Vagina (tissue), 2 donors: ENCODE results near the gene DPP10. TPM values are rescaled to one million over a fixed set of nuclear protein-coding genes. Genes with fewer than 3 reads are reported as not detected.

ENCODE experiments used
- DNase-seq, 2 donors: peaks; one replicate each; pipeline ENCODE4 v3.0.0-alpha.2; 2017; ENCODE audit errors: extremely low spot score in 2 of 2
- H3K27ac ChIP-seq: fragments of 200-600 bp; sonication (generic); one replicate; pipeline ENCODE4 v1.5.1; 2019
- H3K27me3 ChIP-seq: fragments of 200-600 bp; sonication (generic); one replicate; pipeline ENCODE4 v1.5.1; 2019
- H3K36me3 ChIP-seq, 2 donors: fragments of 200-600 bp; sonication (generic); one replicate each; pipeline ENCODE4 v1.5.1; 2017 to 2019
- H3K4me1 ChIP-seq: fragments of 200-600 bp; sonication (generic); one replicate; pipeline ENCODE4 v1.5.1; 2019
- H3K4me3 ChIP-seq, 2 donors: fragments of 200-600 bp; sonication (generic); 1 replicate in 1 of 2; 2 replicates in 1 of 2; pipeline ENCODE4 v1.5.1; 2016 to 2019
- H3K9me3 ChIP-seq: fragments of 200-600 bp; sonication (generic); one replicate; pipeline ENCODE4 v1.5.1; 2019
- CTCF ChIP-seq, 3 experiments: fragments of 450-650 bp in 2 of 3; fragments of 200-600 bp in 1 of 3; sonication (generic) in 1 of 3; IDR thresholded peaks; one replicate each; pipeline ENCODE4 v1.5.1; 2017 to 2019; ENCODE audit warnings: antibody characterized with exemption in 3 of 3, mild to moderate bottlenecking in 2 of 3, moderate library complexity in 2 of 3
- POLR2A ChIP-seq, 2 donors: fragments of 450-650 bp; IDR thresholded peaks; one replicate each; pipeline ENCODE4 v1.6.1; 2017; ENCODE audit warnings: antibody characterized with exemption in 2 of 2, mild to moderate bottlenecking in 2 of 2, moderate library complexity in 2 of 2
- POLR2AphosphoS5 ChIP-seq, 2 donors: sonication (generic); formaldehyde crosslinking; IDR thresholded peaks; one replicate each; pipeline ENCODE4 v1.9.0; 2017; ENCODE audit warnings: antibody characterized with exemption in 2 of 2, mild to moderate bottlenecking in 2 of 2, low read depth in 1 of 2; ENCODE audit not compliant: insufficient read depth in 1 of 2
- intact Hi-C: fragments of 100-400 bp; cut with DNase I; formaldehyde crosslinking; loops from one replicate; pipeline ENCODE4 v1.15.1; 2023
- total RNA-seq: library from RNA; depleted of rRNA; stranded (reverse); fragments of >200 nt; gene quantifications from one replicate; pipeline ENCODE4 v1.2.3, GENCODE V29; 2016

The DPP10 gene
- total RNA-seq, 1 donor from 2014 or later, result not detected

- intact Hi-C loops, result no loop called here
- Histone ChIP-seq H3K4me1 (no peaks in the 10 kb centered on the region), H3K27me3 (no peaks in the 10 kb centered on the region), H3K27ac (no peak overlapping the region), H3K4me3 (no peak overlapping the region), H3K36me3 (no peaks in the 10 kb centered on the region), H3K9me3 (no peaks in the 10 kb centered on the region)
- TF ChIP-seq CTCF (IDR thresholded peaks at IDR 0.05) (no peak), POLR2A (IDR thresholded peaks at IDR 0.05) (no peak), POLR2AphosphoS5 (IDR thresholded peaks at IDR 0.05; ENCODE audit: insufficient read depth in 1 of 2, low read depth in 1 of 2) (no peak)
- no peak for DNase-seq
Measured at GRCh38 chr2:115825912-115826311, 1383.5 kb downstream of the DPP10 start.

- no peak for DNase-seq
- TF ChIP-seq POLR2A (IDR thresholded peaks at IDR 0.05), result no peak
- TF ChIP-seq CTCF (IDR thresholded peaks at IDR 0.05), result no peak
- no peak for TF ChIP-seq POLR2AphosphoS5 (IDR thresholded peaks at IDR 0.05; ENCODE audit: insufficient read depth in 1 of 2, low read depth in 1 of 2)
- H3K4me1 ChIP-seq, result no peaks in the 10 kb centered on the region
- H3K9me3 ChIP-seq, result no peaks in the 10 kb centered on the region
- H3K27me3 ChIP-seq, result no peaks in the 10 kb centered on the region
- no peaks in the 10 kb centered on the region for H3K36me3 ChIP-seq
- H3K4me3 ChIP-seq, result no peak overlapping the region
- H3K27ac ChIP-seq, result no peak overlapping the region
- intact Hi-C loops, result no loop called here
Measured at GRCh38 chr2:115833196-115833595, 1390.8 kb downstream of the DPP10 start.

- no peak for DNase-seq
- intact Hi-C loops, result no loop called here
- TF ChIP-seq CTCF (IDR thresholded peaks at IDR 0.05) (no peak), POLR2AphosphoS5 (IDR thresholded peaks at IDR 0.05; ENCODE audit: insufficient read depth in 1 of 2, low read depth in 1 of 2) (no peak), POLR2A (IDR thresholded peaks at IDR 0.05) (no peak)
Measured at GRCh38 chr2:115838539-115838938, 1396.1 kb downstream of the DPP10 start.

GRCh38 chr2:115842306-115842705 is 1399.9 kb downstream of the DPP10 start:
- Histone ChIP-seq H3K9me3 (no peaks in the 10 kb centered on the region), H3K4me3 (no peak overlapping the region), H3K4me1 (no peaks in the 10 kb centered on the region), H3K27me3 (no peaks in the 10 kb centered on the region), H3K36me3 (no peaks in the 10 kb centered on the region), H3K27ac (no peak overlapping the region)
- DNase-seq, result no peak
- intact Hi-C loops, result no loop called here
- TF ChIP-seq POLR2AphosphoS5 (IDR thresholded peaks at IDR 0.05; ENCODE audit: insufficient read depth in 1 of 2, low read depth in 1 of 2) (no peak), POLR2A (IDR thresholded peaks at IDR 0.05) (no peak), CTCF (IDR thresholded peaks at IDR 0.05) (no peak)

More at GRCh38 chr2:115838539-115838938, 1396.1 kb downstream of the DPP10 start:
- no peaks in the 10 kb centered on the region for H3K36me3 ChIP-seq
- no peaks in the 10 kb centered on the region for H3K4me1 ChIP-seq
- H3K27ac ChIP-seq, result no peak overlapping the region
- H3K27me3 ChIP-seq, result no peaks in the 10 kb centered on the region
- no peaks in the 10 kb centered on the region for H3K9me3 ChIP-seq
- no peak overlapping the region for H3K4me3 ChIP-seq

GRCh38 chr2:115848192-115848591 is 1405.8 kb downstream of the DPP10 start:
- H3K4me1 ChIP-seq, result no peaks in the 10 kb centered on the region
- H3K9me3 ChIP-seq, result no peaks in the 10 kb centered on the region
- intact Hi-C loops, result no loop called here
- H3K27me3 ChIP-seq, result no peaks in the 10 kb centered on the region
- H3K36me3 ChIP-seq, result no peaks in the 10 kb centered on the region
- H3K27ac ChIP-seq, result no peak overlapping the region
- H3K4me3 ChIP-seq, result no peak overlapping the region
- no peak for DNase-seq
- TF ChIP-seq POLR2A (IDR thresholded peaks at IDR 0.05), result no peak
- TF ChIP-seq POLR2AphosphoS5 (IDR thresholded peaks at IDR 0.05; ENCODE audit: insufficient read depth in 1 of 2, low read depth in 1 of 2), result no peak
- TF ChIP-seq CTCF (IDR thresholded peaks at IDR 0.05), result no peak
